Limb (tissue), 2 donors: Measurements from ENCODE around the gene OCSTAMP.

Source experiments
- DNase-seq, 2 donors: peaks; one replicate each; pipeline ENCODE4 v3.0.0-alpha.2; 2016; ENCODE audit errors: extremely low spot score in 2 of 2

OCSTAMP gene

DNA sequence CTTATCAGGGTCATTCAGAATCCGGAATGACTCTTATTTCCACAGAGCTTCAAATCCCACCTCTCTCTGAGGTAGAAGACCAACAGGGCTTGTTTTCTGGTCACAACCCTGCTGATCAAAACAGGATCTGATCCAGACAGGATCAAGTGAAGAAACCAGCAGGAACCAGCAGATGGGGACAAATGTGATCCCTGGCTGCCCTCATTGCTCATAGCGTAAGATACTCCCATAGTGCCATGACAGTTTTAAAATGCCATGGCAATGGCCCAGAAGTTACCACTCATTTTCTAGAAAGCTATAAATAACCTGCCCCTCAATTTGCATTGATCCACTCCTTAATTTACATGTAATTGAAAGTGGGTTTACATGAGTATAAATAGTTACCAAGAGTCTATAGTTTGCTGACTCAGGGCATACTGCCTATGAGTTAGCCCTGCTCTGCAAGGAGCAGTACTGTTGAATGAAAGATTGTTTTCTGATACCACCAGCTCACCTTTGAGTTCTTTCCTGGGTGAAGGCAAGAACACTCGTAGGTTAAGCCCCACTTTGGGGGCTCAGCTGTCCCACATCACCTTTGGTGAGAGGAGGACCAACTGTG, 30.9 kb downstream of the OCSTAMP start:
- DNase-seq = no peak

DNA sequence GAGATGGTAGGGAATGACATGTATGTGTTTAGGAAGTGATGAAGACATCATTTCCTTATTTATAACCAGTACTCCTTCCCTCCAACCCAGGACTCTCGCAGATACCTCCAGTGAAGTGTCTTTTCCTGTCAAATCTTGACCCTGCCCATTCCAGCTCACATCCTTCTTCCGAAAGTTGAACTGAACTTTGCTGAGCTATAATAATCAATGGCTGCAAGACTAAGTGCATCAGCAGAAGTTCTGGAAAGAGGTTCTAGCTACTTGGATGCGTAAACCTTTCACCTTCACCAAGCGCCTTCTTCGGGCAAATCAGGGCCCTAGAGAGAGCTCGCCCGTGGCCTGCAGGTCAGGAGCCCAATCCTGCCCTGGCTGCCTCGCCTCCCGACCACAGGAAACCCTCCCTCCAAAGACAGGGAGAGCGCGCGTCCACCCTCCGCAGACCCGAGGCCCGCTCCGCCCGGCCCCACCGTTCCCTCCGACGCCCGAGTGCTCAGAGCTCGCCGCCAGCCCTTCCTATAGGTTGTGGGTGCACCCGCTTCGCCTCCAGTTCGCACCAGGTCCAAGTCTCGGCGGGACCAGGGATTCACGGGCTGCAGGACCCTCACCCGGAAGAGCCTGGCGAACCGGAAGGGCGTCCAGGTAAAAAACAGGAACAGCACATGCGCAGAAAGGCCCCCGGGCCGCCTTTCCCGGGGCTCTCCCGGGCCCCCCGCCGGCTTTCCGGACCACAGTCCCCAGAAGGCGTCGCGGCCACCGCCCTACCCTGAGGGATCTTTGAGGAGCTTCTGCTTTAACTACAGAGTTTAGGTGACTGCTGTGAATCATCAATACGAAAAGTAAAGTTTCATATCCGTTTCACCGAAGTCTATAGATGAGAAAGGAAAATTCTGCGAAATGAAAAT, 37.3 kb downstream of the OCSTAMP start, which contains the start of gene ZNF334:
ZNF334 (minus strand) TSS at position 617 of the 902 bp plus-strand sequence. CDS start 1,457 bp downstream, outside the sequence.
- peak; percentile 86 for DNase-seq

DNA sequence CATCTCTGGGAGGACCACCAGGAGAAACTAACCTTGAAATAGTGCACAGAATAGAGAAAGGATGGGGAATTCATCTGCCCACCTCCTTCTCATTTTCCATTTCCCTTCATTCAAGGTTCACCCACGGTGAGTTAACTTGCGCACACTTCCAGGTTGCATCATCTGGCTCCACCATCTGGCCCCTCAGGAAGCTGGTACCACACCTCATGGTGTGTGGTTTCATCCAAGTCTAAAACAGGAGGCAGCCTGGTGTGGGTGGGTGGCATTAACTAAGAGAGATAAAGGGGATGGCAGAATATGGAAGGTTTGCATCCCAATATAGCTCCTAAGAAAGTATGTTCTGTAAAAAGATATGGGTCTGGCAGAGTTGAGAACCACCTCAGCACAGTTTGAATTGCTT, 40.9 kb downstream of the OCSTAMP start:
- no peak for DNase-seq

DNA sequence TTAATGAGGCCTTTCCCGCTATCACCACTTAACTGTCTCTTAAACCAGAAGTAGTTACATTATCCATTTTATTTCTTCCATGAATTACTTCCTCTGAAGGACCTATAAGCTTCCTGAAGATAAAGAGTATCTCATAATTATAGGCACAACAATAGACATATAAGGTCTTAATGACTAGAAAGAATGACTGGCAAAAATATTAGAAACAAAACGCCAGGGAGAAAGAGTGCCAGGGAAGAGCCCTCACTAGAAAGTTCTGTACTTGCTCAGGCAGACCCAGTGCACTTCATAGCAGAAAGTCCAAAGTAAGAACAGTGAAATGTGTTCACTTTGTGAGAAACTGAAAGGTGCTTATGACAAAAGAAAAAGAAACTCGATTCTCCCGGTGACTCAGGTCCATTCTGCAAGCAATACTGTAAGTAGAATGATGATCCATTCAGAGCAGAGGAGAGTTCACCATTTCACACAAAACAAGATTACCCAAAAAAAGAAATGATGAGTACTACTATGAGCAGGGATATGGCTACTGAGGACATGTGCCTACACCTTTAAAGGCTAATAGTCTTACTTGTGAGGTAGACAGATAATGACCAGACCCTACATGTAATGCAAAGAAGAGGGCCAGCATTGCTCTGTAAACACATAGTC, 42.6 kb downstream of the OCSTAMP start:
- DNase-seq = no peak

DNA sequence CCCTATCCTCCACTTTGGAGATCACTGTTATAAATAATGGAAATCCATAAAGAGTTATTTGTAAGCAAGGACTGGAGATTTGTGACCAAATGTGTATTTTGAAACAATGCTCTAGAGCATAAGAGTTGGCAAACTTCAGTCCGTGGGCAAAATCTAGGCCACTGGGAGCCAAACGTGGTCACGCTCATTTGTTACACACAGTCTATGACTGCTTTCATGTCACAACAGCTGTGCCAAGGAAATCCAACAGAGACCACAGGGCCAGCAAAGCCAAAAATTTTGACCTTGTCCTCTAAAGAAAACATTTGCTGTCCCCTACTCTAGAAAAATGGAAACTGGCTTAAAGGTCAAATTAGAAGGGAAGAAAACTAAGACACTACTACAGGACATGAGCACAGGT, 44.9 kb downstream of the OCSTAMP start:
- no peak for DNase-seq

DNA sequence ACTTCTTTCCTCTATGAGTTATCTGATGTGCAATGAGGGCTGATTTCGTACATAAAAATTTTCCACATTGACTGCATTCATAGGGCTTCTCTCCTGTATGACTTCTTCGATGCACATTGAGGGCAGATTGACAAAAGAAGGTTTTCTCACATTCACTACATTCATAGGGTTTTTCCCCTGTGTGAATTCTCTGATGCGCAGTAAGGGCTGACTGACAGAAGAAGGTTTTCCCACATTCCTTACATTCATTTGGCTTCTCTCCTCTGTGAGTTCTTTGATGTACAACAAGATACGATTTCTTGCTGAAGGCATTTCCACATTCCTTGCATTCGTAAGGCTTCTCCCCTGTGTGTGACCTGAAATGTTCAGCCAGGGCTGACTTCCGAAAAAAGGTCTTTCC, 48.5 kb downstream of the OCSTAMP start:
- DNase-seq = no peak

DNA sequence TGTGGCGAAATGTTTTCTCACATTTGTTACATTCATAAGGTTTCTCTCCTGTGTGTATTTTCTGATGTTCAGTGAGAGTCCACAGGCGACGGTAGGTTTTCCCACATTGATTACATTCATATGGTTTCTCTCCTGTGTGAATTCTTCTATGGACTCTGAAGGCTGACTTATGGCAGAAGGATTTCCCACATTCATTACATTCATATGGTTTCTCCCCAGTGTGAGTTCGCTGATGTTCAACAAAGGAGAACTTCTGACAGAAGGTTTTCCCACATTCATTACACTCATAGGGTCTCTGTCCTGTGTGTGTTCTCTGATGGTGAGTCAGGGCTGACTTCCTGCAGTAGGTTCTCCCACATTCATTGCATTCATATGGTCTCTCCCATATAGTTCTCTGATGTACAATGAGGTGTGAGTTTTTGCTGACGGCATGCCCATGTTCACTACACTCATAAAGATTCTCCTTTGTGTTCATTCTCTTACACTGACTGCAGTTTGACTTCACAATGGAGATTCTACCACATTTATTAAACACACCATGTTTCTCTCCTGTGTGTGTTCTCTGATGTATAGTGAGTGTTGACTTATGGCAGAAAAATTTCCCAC, 49.0 kb downstream of the OCSTAMP start:
- DNase-seq = no peak

DNA sequence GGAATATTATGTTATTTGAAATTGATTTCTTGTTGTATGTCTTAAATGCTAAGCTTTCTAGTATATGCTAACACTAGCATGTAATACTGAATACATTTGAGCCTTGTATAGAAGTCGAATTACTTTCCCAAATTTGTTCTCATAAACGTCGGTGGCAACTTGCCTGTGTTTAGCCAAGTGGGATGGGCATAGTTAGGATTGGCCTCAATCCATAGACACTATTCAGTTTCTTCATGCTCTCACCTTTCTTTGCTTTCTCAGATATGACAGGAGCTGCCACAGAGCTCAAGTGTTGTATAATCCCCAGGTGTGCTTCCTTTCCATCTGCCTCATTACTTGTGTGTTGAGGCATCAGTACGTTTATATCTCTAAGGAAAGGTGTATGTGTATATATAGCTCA, 56.4 kb downstream of the OCSTAMP start:
- DNase-seq = no peak

DNA sequence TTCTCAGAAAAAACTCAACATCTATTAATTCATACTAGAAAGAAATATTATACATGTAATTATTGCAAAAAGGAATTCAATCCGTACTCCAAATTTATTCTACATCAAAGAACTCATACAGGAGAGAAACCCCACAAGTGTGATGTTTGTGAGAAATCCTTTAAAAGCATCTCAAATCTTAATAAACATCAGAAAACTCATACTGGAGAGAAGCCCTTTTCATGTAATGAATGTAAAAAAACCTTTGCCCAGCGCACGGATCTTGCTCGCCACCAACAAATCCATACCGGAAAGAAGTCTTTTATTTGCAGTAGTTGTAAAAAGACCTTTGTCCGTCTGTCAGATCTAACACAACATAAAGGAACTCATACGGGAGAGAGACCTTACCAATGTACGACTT, 59.1 kb downstream of the OCSTAMP start:
- DNase-seq = no peak
